ENCODE results near the gene TBC1D9B.

Gene TBC1D9B

DNA sequence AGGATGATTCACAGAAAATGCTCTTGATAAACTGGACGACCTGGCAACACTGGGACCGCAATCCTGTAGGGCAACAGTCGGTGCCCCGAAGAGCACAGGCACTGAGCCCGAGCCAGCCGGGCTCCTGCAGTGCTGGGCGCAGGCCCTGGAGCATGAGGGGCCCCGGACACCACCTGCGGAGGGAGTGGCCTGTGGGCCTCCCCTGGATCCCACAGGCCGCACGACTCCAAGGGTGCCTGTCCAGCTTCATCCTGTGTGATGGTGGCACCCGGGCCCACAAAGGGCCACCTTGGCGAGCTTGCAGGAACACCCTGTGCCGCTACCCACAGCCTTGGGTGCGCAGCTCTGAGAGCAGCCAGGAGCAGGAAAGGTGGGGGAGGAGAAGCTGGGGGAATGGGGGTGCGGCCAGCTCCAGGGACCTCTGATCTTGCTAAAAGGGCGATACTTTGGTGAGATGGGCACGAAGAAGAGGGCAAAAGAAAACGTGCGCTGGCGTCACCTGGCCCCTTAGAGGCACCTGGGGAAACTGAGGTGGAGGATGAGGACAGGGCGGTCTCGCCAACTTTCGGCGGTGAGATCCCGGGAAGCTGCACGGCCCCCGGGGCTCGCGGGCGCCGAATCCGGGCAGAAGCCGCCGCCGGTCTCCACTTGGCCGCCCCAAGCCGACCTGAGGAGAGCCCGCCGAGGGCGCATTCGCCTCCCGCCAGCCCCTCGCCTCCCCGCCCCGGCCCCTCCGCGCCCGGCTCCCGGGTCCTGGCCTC, 722 bp downstream of the TBC1D9B start:
- no peak for DNase-seq

DNA sequence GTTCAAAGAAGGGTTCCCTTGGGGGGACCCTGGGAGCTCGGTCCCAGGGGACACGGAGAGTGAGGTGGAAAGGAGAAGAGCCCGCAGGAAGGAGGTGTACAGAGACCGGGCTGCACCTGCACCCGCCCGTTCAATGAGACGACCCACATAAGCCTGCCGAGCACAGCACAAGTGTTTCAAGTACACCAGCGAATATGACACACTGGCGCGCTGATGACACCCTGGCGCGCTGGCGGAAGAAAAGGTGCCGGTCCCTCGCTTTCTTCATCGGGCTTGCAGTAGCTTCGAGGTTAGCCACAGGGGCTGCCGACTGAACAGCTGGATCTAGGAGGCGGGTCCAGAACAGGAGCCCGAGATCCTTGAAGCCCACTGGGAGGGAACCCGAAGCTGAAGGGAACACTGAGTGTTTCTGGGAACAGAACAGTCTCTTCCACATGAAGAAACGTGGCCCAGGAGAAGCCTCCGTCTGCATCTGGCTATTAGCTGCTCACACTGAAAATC, 1.4 kb downstream of the TBC1D9B start:
- peak; percentile 18 for DNase-seq

DNA sequence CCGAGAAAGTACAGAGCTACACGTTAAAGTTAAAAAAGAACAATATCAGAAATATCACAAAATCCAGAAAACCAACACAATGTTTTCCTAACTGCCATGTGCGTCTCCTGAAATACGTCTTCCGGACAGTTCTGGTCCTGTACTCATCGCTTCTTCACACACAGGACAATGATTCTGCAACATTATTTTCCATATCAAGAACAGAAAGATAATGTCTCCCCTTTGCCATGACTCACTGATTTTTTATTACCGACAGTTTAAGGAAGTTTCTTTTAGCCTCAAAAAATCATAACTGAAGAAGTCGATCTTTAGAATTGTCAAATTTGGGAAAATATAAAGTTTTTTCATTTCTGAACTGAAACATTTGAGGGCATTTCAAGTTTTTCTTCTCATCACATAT, 2.5 kb downstream of the TBC1D9B start:
- peak; percentile 12 for DNase-seq

DNA sequence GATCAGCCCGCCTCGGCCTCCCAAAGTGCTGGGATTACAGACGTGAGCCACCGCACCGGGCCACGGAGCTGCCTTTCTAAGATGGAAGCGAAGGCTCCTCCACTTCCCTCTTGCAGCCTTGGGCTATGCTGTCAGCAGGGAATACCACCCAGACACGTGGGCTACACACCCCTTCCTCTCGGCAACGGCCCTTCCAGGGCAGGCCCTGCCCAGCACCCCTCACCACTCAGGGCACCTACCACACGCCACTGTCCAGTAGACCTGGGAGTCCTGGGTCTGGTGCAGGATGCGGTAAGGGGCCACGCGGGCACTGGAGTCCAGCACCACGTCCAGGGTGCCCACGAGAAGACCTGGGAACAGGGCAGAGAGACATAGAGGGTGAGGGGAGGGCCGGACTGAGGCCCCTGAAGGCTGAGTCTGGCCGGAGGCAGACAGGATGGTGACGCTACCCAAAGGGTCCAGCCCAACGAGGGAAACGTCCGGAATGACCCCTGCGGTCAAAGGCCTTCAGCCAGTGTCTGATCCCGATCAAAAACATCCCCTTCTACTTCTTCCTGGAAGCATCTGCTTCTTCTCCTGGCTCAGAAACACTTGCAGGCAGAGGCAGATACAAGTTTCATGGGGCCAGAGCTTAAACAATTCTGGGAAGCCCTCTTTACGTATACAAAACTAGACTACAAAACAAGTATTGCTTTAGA, 3.1 kb downstream of the TBC1D9B start:
- no peak for DNase-seq

DNA sequence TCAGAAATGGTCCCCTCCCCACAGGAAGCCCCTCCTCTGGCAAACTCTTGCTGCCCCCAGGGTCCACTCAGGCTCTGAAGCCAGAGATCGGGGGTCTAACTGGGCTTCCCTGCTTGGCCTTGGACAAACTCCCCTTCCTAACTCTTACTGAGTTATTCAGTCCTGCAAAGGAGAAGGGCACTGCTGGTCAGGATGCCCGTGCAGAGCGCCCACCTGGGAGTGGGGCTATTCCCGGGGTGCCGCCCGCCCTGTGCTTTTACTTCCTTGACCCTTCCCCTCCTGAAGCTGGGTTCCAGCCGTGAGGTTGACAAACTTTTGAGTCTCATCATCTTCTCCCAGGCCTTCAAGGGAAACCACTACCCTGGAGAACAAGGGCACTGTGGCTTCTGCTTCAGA, 4.9 kb downstream of the TBC1D9B start:
- no peak for DNase-seq

DNA sequence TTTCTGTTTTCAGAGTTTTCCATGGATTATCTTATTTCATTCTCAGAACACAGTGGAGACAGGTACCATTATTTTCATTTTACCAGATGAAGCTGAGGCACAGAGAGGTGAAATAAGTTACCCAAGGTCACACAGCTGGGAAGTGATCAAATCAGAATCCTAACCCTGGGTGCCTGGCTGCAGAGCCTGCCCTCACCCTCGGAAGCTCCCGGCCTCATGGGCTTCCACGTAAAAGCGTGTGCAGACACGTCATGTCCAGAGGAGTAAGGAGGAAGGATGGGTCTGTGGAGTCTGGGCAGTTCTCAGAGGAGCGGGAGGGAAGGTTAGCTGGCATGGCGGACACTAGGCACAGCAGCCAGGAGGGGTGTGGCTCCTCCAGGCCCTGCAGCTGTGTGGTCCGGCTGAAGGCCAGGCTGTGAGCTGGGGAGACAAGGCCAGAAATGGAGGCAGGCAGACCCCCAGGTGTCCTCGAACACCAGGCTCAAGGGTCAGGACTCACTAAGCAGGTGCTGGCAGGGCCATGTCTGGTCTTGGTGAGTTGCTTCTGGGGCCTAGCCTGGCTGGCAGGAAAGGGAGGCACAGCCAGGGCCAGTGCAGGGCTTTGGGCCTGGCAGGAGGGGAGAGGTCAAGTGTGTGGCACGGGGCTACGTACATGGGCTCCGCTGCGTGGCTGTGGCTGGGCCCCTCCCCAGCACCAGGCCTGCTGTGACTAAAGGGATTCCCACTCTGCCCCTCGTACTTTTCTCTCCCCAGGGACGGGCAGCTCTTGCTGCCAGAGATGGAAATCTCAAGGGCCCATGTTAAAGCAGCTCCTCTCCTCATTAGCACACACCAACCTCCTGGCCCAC, 5.6 kb downstream of the TBC1D9B start:
- no peak for DNase-seq

DNA sequence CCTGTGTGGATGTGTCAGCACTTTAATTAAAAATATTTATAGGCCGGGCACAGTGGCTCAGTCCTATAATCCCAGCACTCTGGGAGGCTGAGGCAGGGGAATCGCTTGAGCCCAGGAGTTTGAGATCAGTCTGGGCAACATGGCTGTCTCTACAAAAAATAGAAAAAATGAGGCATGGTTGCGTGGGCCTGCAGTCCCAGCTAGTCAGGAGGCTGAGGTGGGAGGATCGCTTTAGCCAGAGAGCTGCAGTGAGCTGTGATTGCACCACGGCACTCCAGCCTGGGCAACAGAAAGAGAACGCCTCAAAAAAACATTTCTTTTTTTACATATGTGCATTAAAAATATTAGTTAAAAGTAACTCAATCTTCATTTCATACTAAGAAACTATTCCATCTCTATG, 6.2 kb downstream of the TBC1D9B start:
- DNase-seq, result no peak

DNA sequence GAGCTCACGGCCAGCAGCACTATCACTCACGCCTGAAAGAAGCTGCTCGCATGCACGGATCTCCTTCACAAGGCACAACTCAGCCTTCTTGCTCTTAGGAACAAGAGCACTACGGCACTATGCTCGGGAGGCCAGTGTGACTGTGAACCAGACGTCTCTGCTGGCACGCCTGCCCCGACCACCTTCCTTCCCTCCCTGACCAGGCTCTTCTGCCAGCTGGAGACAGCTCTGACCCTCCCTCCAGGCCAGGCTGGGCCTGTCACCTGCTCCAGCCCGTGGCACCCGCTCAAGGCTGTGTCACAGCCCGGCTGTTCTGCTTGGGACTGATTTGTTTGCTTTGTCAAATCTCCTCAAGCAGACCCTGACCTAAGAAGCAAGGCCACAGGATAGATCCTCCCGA, 7.0 kb downstream of the TBC1D9B start:
- DNase-seq, result no peak

DNA sequence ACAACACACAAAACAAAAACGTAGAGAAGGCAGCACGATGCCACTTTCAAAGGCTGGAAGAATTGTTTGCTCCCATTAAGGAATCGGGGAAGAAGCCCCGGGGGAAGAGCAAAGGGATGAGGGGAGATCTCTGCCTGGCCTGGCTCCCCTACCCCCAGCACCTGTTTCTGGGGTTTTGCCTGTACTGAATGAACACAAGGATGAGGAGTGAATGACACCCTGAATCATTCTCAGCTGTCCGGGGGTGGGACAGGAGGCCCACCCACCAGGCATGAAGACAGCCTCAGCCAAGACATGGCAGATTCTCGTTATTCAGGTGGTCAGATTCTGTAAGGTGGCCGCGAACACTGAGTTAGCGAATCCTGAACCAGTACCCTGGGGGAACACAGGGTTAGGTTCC, 7.5 kb downstream of the TBC1D9B start:
- DNase-seq, result no peak

DNA sequence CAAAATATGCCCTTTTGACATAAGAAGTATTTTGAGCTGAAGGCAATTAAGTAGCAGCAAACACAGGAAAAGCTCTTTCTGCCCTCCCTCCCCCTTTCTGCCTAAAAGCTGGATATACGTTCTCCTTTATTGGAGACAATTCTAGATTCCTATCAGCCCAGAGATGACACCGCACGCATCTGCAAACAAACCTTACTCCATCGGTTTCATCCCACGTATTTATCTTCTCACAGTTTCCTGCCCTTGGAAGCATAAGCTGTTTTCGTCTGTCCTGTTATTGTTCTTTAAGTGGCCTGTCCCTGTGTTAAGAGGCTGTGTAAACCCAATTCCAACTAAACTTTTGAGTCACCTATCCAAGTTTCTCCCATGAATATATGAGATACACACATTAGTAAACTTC, 11.8 kb downstream of the TBC1D9B start:
- no peak for DNase-seq

DNA sequence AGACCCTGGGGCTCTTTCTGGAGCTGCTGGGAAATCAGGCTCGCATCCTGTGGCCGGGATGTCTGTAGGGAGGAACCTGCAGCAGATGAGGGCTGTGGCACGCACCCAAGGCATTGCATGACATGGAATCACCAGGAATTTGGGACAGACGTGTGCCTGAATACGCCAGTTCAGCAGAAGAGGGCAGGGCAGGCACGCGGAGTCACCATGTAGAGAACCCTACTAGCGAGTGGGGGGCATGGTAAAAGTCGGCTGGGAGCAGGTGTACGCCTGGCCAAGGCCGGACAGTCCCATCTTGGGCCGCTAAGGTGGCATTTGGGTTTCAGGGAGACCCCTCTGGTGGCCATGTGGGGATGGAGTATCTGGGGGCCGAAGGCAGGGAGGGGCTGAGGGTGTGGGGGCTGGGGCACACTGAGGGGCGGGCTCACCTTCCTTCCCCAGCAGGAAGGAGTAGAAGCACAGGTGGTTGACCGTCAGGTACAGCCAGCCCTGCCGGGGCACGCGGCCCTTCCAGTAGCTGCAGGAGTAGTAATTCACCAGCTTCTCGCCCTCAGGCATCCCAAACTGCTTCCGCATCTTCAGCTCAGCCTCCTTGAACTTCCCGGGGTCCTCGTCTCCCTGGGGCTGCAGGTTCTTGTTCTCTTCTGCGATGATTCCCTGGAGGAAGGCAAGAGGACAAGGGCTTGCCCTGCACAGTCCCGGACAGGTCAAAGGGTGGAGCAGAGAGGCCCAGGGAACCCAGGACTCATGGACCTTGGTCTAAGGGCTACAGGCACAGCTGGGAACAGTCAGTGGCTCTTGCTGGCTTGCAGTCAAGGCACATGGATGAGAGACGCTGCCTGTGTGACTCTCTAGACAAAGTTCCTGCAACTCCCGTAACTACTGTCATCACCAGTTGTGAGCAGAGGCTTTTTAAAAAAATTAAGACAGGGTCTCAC, 13.5 kb downstream of the TBC1D9B start:
- DNase-seq, result no peak

DNA sequence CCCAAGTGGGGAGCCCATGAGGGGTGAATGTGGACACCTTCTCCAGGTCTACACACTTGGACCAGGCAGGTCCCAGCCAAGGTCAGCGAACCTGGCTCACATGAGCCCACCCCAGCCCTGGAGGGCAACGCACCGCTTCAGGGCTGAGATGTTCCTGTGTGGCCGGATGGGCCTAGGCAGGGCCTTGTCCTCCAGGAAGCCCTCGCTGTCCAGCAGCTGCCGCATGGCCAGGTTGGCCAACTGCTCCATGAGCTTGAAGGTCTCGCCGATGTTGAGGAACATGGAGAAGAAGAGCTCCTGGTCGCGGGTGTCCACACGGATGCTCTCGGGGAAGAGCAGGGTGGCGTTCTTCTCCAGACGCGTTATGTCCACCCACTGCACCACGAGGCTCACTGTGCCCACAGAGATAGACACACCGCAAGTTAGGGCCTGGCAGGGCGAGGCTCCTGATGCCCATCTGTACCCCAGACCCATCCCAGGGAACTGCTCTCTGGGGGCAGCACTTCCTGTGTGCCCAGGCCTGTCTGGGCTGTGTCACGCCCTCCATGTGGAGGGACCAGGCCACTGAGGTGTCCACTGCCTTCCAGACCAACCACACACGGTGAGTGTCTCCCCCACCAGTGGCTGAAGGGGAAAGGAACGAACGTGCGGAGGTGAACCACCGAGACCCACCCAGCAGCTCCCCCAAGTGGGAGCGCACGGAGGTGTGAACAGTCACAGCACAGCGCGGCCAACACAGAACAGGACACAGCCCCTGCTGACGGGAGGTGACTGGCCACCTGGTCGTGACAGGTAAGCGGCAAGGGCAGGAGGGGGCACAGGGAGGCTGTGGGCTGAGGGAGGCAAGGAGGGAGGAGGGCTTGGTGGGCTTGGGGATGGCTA, 14.4 kb downstream of the TBC1D9B start:
- no peak for DNase-seq

DNA sequence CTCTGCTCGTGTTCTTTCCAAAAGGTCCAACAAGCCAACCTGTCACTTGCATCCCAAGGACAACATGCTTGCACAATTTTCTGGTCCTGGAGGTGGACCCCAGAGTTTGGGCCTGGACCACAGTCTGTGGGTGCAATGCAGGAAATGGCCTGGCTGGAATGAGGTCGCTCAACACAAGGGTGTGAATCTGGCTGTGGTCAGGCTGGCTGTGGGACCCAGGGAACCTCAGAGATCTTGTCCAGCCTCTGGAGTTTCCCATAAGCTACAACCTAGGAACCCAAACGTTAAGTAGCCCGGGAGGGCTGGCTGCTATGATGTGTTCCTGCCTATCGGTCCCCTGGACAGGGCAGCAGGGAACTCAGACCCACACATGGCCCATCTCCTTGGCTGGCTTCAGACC, 15.4 kb downstream of the TBC1D9B start:
- no peak for DNase-seq

DNA sequence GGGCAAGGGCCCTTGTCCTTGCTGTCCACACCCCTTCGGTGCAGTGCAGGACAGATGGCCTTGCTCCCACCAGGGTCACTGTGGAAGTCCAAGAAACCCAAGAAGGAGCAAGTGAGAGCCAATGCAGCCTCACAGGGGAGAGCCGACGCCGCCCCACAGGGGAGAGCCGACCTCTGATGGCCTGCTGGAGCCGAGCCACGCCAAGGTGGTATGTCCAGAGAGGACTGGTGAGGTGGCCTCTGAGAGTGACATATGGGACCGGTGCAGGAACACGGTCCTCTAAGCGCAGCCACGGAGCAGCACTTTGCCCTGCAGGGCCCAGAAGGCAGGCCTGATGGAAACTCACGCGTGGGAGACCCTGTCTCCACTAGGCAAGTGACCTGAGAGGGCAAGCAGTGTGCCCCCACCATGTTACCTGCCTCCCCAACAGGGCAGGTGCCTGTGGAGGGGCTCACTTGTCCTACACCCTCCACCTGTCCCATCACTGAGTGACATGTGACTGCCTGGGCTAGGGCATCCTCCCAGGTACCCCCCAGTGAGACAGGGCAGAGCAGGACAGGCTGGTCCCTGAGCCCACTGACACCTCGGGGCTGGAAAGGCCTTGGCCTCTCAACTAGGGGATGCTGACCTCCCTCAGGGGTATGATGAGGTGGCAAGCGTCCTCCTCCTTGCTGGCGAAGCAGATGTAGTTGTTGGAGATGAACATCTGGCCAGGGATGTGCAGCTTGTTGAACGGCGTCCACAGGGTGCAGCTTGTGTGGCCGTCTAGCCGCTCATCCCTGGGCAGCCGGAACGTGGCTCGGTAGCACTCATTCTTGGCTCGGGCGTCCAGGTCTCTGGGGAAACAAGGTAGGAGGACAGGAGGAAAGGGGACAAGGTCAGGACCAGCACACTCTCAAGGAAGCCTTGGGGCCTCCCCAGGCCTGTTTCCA, 16.7 kb downstream of the TBC1D9B start:
- DNase-seq, result no peak

DNA sequence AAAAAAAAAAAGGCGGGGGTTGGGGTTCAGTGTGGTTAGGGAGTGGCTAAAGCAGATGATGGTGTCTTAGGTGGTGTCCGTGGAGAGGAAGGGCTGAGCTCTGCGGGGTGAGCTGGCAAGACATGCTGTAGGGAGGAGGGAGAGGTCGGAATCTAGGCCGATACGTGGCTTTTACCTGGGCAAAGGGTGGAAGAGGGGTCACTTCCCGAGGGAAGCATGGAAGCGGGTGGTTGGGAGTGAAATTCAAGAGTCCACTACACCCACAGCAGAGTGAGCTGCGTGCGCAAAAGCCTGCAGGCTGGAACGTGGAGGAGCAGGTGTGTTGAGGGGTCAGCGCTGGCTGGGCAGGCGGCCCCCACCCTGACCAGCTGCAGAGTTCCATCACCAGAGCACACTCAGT, 17.8 kb downstream of the TBC1D9B start:
- DNase-seq, result no peak

DNA sequence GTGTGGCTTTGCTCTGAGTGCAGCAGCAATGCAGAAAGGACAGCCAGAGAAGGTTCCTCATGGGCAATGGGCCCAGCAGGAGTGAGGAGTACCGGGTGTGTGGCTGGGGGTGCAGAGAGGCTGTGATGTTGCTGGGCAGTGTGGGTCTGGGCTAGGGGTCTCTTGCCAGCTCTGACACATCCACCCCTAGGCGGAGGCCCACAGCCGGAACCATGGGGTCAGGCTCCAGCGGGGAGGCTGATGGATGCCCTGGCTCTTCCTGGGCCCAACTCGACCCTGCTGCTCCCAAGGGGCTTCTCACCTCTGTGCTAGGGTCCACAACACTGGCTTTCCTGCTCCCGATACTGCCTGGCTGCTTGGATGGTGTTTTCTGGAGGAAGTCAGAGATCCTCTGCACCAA, 19.9 kb downstream of the TBC1D9B start:
- DNase-seq, result no peak

DNA sequence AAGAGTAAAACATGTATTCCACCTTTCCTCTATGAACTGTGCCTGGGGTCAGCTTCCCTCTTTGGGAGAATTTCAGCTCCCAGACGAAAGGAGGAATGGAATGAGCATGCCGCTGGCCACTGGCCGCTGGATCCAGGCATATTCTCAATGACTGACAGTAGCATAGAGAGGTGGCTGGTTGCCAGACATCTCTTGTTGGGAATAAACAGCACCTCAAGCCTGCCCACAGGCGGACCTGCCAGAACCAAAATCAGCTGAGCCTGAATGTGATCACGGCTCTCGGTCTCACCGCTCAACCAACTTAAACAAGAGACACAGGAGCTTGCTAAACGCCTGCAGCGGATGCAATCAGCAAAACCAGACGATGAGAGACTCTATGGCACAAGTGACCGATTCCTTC, 20.6 kb downstream of the TBC1D9B start:
- DNase-seq, result no peak

DNA sequence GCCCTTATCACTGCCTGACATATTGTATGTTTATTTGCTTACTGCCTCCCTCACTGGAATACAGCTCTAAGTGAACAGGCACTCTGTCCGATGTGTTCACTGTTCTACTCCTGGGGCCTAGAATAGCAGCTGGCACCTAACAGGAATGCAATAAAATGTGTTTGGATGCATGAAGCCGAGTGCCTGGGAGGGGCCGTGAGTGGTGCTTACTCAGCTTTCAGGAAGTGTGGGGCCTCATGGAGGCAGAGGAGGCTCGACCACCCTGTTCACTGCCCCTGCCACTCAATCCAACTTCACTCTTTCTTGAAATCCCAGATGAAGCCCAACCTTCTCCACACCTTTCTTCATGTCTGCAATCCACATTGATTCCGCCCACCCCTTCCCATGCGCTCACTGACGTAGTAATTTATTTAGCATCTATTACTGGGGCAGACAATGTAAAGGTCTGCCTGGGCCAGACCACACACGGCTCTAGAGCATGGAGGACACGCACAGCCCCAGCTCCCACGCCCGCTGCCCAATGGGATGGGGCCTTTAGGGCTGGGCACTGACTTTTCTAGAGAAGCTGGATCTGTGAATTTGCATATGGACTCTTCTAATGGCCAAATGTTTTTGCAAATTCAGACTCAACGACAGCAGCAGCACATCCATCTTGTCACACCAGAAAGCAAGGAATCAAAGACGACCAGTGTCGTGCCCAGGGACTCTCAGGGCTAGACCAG, 21.3 kb downstream of the TBC1D9B start:
- DNase-seq, result no peak

DNA sequence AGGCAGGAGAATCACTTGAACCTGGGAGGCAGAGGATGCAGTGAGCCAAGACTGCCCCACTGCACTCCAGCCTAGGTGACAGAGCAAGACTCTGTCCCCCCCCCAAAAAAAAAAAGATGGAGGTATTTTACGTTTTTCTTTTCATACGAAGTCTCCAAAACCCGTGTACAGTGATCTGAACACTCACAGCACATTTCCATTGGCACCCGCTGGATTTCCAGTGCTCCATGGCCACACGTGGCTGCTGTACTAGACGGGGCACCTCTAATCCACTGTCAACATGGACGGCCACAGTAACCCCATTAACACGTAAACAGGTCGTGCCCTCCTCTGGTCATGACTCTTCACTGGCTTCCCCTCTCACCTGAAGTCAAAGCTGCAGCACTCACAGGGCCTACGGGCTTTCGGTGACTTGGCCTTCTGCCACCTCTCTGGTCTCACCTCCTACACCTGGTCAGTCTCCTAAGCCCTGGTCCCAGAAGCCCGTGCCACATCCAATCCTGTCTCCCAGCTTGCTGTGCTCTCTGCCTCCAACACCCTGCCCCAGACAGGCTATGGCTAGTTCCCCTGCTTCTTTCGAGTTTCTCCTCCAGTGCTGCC, 22.1 kb downstream of the TBC1D9B start:
- no peak for DNase-seq

Measured in MV-4-11 (cell line).